HPDE6-E6E7 (cell line): Measurements from ENCODE around the gene AHNAK2.
"Not testable (repeated sequence)": the region's sequence is repeated elsewhere in the genome, so short reads cannot be mapped to it uniquely, and the experiment has no call there.

ENCODE experiments used
- DNase-seq: peaks from one replicate; pipeline ENCODE4 v3.0.0; 2011; ENCODE audit warnings: missing footprints; ENCODE audit errors: extremely low spot score

Gene AHNAK2

GRCh38 chr14:104898870-104899510 lies 79.2 kb downstream of the AHNAK2 start:
- DNase-seq: no peak

GRCh38 chr14:104898195-104898558 lies 80.0 kb downstream of the AHNAK2 start:
- no peak for DNase-seq

- DNase-seq: no peak
Measured at GRCh38 chr14:104897330-104898194, 80.6 kb downstream of the AHNAK2 start.

- DNase-seq: no peak
Measured at GRCh38 chr14:104895786-104896661, 82.2 kb downstream of the AHNAK2 start.

GRCh38 chr14:104895207-104895785 lies 82.9 kb downstream of the AHNAK2 start:
- DNase-seq: no peak

- DNase-seq: no peak
Measured at GRCh38 chr14:104894331-104895206, 83.6 kb downstream of the AHNAK2 start.

GRCh38 chr14:104893435-104894207 lies 84.6 kb downstream of the AHNAK2 start:
- DNase-seq: no peak

GRCh38 chr14:104892531-104893434 lies 85.4 kb downstream of the AHNAK2 start:
- no peak for DNase-seq

GRCh38 chr14:104891664-104892530 lies 86.3 kb downstream of the AHNAK2 start:
- no peak for DNase-seq

GRCh38 chr14:104891121-104891551 lies 87.0 kb downstream of the AHNAK2 start:
- DNase-seq: no peak

GRCh38 chr14:104890292-104890691 lies 87.9 kb downstream of the AHNAK2 start:
- DNase-seq: not testable (repeated sequence)

- DNase-seq: no peak
Measured at GRCh38 chr14:104889375-104889757, 88.8 kb downstream of the AHNAK2 start.

- DNase-seq: no peak
Measured at GRCh38 chr14:104888489-104889374, 89.4 kb downstream of the AHNAK2 start.

GRCh38 chr14:104887623-104888488 lies 90.3 kb downstream of the AHNAK2 start:
- DNase-seq: no peak
